HG03196 (cell line): ENCODE measurements around the gene FER.
"Not testable (repeated sequence)": the region's sequence is repeated elsewhere in the genome, so short reads cannot be mapped to it uniquely, and the experiment has no call there.

Source experiments
- ATAC-seq: cut with Tn5 transposase; IDR thresholded peaks from one replicate; pipeline ENCODE4 v1.9.1; 2021; ENCODE audit not compliant: unreplicated experiment

The FER gene

DNA sequence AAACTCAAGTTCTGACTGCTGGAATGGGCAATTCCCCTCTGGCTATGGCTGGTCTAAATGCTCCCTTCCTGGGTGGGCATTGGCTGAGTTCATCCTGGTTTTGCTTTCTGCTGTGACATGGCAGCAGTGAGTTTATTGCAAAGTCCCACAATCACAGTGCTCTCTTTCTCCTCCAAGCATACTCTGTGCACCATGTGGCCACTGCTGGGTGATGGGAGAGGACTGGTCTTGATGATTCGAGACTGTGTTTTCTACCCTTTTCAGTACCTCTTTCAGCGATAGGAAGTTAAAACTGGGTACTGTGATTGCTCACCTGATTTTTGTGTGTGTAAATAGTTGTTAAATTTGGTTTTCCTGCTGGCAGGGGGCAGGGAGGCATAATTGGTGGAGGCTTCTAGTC is 49.7 kb downstream of the FER start:
- no peak for ATAC-seq

DNA sequence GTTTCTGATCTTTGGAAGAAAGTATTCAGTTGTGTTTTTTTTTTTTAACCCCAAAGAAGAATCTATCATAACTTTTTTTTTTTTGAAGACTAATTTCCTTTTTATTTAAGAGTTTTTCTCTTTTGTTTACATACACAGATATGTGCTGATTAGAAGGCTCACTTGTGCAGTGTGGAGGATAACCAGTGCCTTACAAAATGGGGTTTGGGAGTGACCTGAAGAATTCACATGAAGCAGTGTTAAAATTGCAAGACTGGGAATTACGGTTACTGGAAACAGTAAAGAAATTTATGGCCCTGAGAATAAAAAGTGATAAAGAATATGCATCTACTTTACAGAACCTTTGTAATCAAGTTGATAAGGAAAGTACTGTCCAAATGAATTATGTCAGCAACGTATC is 50.3 kb downstream of the FER start:
- no peak for ATAC-seq

DNA sequence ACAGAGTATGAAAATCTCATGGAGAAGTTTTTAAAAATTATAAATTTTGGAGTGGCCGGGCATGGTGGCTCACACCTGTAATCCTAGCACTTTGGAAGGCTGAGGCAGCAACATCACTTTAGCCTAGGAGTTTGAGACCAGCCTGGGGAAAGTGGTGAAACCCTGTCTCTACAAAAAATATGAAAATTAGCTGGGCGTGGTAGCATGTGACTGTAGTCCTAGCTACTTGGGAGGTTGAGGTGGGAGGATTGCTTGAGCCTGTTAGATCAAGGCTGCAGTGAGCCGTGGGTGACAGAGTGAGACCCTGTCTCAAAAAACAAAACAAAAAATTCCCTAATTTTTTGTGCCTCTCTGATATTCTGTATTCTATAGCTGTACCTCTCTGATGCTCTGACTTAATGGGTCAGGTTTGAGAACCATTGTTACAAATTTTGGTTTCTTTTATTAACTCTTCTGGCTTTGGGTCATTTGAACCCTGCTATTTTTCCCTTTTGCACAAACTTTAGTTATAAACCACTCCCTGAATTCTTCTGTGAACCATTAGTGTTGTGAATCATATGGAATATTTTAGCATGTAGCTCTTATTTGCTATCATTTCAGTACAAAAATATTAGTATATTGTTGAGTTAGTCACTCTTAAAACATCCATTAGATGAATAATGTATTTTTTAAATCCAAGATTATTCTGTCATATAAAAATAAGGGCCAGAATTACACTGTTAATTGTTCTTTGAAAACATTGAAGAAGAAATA is 51.0 kb downstream of the FER start:
- no peak for ATAC-seq

DNA sequence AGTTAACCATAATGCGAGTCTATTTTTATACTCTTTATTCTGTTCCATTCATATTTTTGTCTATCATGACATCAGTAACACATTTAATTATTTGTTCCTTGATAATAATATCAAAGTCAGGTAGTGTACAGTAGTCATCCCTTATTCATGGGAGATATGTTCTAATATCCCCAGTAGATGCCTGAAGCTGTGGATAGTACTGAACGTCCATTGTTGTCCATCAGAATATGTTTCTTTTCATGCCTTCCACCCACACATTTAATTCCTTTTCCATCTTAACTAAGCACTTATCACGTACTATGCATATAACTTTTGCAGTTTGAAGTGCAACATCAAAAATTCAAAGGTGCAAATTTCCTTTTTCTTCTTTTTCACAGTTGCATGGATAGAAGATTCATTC is 53.6 kb downstream of the FER start:
- ATAC-seq, result no peak

DNA sequence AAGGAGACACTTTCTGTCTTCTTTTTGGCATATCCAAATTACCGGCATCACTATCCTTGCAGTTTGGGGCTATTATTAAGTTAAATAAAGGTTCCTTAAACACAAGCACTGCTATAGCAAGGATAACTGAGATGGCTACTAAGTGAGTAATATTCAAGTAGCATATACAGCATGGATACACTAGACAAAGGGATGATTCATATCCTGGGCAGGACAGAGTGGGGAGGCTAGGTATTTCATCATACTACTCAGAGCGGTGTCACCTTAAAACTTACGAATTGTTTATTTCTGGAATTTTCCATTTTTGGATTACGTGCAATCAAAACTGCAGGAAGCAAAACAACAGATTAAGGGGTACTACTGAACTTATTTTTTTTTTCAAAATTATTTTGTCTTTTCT is 54.1 kb downstream of the FER start:
- ATAC-seq, result no peak

DNA sequence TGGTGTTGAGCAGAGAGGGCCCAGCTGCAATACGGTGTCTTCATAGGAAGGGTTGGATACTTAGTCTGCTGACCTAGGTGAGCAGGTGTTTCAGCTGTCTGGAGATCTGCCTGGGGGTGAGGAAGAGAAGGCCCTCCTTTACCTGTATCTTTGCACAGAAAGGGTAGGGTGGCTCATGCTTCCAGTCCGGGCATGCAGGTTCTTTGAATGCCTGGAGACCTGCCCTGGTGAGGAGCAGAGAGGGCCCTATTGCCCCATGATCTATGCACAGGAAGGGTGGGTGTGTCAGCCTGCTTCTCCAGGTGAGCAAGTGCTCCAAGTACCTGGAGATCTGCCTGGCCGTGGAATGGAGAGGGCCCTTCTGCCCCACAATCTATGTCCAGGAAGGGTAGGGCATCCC is 63.0 kb downstream of the FER start:
- no peak for ATAC-seq

DNA sequence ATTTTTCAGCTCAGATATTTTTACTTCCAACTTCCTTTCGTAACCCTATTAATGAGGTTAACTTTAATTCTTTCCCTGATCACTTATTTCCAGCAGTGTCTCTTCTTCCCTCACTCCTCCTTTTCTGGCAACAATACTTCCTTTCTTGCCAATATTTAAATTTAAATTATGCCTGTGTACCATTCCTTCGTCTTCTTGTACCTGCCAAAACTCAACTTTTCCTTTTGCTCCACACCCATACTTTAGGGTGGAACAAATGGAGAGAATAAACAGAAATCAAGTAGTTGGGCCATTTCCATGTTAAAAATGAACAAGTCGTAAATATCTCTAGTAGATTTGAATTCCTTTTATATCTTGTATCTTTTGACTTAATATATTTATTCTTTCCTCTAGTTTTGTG is 66.0 kb downstream of the FER start:
- ATAC-seq, result no peak

DNA sequence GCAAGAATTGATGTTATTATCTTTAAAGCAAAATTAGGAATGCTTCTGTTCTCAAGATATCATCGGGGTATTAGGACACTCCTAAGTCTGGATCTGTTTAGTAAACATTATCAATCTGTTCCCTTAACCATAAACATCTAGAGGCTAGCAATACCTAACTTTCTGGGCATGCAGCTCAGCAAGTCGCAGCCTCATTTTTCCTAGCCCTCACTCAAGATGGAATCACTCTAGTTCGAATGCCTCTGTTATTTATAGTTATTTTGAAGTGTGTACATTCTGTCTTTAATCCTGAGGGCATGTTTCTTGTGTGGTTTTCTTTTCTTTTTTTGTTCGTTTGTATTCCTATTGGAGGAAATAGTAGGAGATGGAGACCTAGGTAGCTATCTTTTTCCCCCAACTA is 66.9 kb downstream of the FER start:
- ATAC-seq, result no peak

DNA sequence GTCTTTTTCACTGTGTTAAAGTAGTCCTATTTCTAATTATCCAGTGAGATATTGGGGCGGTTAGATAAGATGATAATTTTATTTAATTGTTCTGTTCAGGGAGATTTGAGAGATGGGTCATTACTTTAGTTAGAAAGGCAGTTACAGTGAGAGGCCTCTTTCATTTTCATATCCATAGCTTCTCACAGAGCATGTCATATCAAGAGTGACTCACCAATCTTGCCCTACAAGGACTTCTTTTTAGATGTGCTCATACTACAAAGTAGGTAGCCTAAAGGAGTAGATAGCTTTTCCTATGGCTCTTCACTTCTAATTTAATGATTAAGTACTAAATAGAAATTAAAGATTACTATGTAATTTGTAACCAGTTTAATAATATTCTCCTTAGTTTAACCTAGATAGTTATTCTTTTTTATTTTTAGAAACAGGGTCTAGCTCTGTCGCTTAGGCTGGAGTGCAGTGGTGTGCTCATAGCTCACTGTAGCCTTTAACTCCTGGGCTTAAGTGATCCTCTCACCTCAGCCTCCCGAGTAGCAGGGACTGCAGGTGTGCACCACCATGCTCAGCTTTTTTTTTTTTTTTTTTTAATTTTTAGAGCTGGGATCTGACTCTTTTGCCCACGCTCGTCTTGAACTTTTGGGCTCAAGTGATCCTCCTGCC is 71.0 kb downstream of the FER start:
- ATAC-seq, result peak; percentile 97

DNA sequence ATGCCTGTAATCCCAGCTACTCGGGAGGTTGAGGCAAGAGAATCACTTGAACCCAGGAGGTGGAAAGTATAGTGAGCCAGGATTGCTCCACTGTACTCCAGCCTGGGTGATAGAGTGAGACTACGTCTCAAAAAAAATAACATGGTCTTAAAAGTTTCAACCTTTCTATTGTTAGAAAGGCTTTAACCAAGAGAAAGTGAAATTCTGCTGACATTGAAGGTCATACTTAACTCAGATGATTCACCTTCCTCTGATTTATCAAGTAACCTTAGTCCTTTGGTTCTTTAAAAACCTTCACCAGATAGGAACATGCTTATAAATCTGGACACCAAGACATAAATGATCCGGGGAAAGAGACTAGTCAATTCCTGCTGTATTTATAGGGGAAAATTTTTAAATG is 73.3 kb downstream of the FER start:
- no peak for ATAC-seq

DNA sequence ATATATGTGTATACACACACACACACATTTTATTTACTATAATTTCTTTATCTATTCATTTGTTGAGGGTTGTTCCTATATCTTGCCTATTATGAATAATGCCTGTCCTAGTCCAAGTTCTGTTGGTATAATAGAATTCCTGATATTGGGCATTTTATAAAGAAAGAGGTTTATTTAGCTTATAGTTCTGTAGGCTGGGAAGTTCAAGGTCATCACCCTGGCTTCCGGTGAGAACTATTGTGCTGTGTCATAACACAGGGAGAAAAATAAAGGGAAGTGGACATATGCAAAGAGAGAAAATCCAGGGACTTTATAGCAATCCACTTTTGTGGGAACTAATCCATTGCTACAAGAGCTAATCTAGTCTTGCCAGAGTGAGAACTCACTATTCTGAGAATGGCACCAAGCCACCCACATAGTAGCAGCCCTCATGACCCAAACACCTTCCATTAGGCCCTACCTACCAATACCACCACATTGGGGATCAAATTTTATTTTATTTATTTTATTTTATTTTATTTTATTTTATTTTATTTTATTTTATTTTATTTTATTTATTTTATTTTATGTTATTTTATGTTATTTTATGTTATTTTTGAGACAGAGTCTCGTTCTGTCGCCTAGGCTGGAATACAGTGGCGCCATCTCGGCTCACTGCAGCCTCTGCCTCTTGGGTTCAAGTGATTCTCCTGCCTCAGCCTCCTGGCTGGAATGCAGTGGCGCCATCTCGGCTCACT is 74.7 kb downstream of the FER start:
- ATAC-seq, result no peak

DNA sequence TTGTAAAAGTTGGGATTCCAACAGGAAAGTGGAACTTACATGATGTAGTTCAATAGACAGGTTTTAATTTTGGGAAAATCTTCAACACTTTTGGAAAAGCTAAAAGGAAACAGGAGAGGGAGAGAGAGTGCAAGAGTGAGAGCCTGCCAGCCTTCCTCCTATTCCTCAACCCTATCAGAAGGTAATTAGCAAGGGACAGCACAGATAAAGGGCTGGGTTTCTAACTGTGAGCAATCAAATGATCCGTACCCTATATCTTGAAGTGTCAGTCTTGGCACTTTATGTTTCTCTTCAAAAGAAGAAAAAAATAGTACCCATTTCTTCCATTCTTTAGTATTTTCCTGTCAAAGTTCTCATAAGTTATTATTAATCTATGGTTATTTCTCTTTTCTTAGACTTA is 79.4 kb downstream of the FER start:
- no peak for ATAC-seq

DNA sequence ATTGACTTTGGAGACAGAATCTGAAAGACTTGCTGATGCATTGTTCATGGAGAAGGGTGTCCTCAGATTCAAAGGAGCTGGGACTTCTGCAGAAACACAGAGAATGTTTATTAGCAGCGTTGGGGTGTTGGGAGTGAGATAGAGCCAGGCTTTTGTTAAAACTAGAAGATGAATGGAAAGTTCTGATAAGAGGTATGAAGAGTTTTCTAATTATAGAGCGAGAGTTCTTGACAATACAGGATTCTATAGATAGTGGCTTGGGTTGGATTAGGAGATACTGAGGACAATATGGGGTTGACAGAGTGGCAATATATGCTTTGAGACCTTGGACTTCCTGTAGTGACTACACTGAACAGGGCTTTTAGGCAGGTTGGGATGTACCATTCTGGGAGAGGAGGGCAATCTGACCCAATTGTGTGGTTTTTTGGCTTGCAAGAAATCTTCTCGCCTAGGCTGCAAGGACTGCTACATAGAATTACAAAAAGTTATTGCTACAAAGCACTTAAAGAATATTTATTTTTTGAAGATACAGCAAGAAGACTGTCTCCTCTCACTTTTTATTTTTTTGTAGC is 83.1 kb downstream of the FER start:
- no peak for ATAC-seq

DNA sequence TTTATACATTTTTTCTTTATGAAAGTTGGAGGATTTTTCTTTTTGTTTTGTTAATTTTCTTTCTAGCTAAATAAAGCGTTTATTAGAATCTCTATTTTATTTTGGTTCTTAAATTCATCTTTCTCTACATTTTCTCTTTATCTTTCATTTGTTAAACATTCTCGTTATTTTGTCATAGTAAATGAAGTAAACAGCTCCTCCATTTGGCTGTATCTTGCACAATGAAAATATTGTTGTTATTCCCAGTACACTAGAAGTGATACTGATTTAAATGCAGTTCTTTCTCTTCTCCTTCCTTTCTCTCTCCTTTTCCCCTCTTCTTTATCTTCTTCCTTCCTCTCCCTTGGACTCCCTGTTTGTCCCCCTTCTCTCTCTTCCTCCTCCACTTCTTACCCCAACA is 88.8 kb downstream of the FER start:
- no peak for ATAC-seq

DNA sequence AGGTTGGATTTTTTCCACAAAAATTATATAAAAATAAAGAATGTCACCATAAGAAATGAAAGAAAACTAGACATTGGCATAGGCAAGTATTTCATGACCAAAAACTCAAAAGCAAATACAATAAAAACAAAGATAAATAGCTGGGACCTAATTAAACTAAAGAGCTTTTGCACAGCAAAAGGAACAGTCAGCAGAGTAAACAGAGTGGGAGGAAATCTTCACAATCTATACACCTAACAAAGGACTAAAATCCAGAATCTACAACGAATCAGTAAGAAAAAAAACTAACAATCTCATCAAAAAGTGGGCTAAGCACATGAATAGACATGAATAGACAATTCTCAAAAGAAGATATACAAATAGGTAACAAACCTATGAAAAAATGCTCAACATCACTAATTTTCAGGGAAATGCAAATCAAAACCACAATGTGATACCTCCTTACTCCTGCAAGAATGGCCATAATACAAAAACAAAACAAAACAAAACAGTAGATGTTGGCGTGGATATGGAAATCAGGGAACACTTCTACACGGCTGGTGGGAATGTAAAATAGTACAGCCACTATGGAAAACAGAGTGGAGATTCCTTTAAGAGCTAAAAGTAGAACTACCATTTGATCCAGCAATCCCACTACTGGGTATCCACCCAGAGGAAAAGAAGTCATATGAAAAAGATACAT is 94.7 kb downstream of the FER start:
- not testable (repeated sequence) for ATAC-seq

DNA sequence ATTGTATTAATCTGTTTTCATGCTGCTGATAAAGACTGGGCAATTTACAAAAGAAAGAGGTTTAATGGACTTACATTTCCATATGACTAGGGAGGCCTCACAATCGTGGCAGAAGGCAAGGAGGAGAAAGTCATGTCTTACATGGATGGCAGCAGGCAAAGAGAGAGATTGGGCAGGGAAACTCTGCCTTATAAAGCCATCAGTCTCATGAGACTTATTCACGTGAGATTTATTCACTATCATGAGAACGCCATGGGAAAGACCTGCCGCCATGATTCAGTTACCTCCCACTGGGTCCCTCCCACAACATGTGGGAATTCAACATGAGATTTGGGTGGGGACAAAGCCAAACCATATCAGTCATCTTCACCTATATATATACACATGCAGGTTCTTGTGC is 103.4 kb downstream of the FER start:
- ATAC-seq, result not testable (repeated sequence)

DNA sequence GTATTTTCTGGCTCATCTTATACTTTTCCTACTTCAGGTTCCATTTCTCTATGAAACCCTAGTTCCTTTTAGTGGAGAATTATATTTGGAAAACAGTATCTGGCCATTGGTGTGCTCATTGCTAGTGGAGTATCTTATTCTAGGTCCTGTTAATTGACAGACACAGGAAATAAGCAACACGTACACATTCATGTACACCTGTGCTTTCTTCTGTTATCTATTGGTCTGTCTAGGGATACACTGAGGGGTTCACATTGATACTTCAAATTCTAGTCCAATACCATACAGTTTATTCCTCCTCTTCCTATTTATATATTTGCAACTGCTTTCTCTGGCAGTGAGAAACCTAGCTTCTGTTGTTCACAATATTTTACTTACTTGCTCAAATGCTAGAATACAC is 110.2 kb downstream of the FER start:
- no peak for ATAC-seq

DNA sequence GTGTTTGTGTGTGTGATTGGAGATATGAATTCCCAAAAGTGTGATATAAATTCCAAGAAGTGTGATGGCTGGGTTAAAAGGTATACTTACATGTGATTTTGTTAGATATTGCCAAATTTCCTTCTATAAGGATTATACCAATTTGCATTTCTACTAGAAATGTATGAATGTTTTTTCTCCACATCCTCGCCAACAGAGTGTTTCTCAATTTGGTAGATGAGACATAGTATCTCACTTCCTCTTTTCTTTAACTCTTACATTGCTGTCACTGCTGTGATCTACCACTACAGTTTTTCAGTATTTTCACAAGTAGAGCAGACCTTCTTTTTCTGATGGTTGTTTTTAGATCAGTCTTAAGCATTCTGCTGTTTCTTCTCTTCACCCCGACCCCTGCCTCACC is 111.3 kb downstream of the FER start:
- ATAC-seq, result peak; percentile 96

DNA sequence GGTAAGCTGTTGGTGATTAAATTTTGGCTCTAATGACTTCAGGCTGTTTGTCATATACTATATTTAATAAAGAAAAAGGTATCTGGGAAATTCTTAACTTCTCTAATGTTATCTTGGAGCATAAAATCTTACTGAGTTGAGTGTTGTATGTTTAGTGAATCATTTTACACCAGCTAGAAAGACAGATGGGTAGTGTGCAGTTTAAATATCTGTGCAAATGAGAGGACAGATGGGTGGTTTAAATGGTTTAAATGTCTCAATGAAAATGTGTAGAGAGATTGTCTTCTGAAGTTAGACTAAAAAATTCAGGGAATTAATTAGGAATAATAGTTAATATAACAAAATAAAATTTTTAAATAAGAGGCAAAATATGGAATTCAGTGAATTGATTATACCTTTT is 114.5 kb downstream of the FER start:
- no peak for ATAC-seq

DNA sequence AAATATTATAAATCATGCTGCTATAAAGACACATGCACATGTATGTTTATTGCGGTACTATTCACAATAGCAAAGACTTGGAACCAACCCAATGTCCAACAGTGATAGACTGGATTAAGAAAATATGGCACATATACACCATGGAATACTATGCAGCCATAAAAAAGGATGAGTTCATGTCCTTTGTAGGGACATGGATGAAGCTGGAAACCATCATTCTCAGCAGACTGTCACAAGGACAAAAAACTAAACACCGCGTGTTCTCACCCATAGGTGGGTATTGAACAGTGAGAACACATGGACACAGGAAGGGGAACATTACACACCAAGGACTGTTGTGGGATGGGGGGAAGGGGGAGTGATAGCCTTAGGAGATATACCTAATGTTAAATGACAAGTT is 118.4 kb downstream of the FER start:
- not testable (repeated sequence) for ATAC-seq

DNA sequence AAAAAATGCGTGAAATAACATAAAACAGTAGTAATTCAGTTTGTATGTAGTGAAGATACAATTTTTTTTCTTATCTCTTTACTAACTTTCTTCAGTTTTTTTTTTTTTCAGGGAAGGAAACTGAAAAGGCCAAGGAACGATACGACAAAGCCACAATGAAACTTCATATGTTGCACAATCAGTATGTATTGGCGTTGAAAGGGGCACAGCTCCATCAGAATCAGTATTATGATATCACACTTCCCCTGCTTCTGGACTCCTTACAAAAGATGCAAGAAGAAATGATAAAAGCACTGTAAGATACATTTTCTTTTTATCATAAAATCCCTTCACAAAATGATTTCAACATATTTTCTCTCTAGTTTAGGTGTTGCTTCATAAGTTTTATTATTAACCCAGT is 120.0 kb downstream of the FER start:
- ATAC-seq, result no peak
